ENCODE measurements around the gene CENPP. TPM values are rescaled to one million over a fixed set of nuclear protein-coding genes. Genes with fewer than 3 reads are reported as not detected.

CENPP gene
- total RNA-seq, 1 donor from 2014 or later, result 5.7 TPM

- Mint-ChIP-seq H3K27ac (ENCODE audit: unreplicated experiment) (no peak overlapping the region), H3K27me3 (ENCODE audit: unreplicated experiment) (peaks cover 2% of the 10 kb centered on the region), H3K4me3 (ENCODE audit: unreplicated experiment) (no peak overlapping the region), H3K36me3 (ENCODE audit: unreplicated experiment) (peaks cover 6% of the 10 kb centered on the region), H3K4me1 (ENCODE audit: low read depth, unreplicated experiment) (peaks cover 9% of the 10 kb centered on the region), H3K9me3 (ENCODE audit: unreplicated experiment) (peaks cover 2% of the 10 kb centered on the region)
- DNase-seq, result no peak
- no peak for TF ChIP-seq CTCF (IDR thresholded peaks at IDR 0.05; ENCODE audit: partially characterized antibody, unreplicated experiment)
These were observed 335.4 kb downstream of the CENPP start for GRCh38 chr9:92661127-92661526.

- peaks cover 9% of the 10 kb centered on the region for H3K4me1 Mint-ChIP-seq (ENCODE audit: low read depth, unreplicated experiment)
- peaks cover 2% of the 10 kb centered on the region for H3K9me3 Mint-ChIP-seq (ENCODE audit: unreplicated experiment)
- no peak for DNase-seq
- no peak for TF ChIP-seq CTCF (IDR thresholded peaks at IDR 0.05; ENCODE audit: partially characterized antibody, unreplicated experiment)
- H3K36me3 Mint-ChIP-seq (ENCODE audit: unreplicated experiment), result peaks cover 2% of the 10 kb centered on the region
- H3K4me3 Mint-ChIP-seq (ENCODE audit: unreplicated experiment), result no peak overlapping the region
- no peak overlapping the region for H3K27ac Mint-ChIP-seq (ENCODE audit: unreplicated experiment)
- H3K27me3 Mint-ChIP-seq (ENCODE audit: unreplicated experiment), result no peaks in the 10 kb centered on the region
These were observed 336.0 kb downstream of the CENPP start for GRCh38 chr9:92661743-92662142.

- no peak for DNase-seq
- H3K4me1 Mint-ChIP-seq (ENCODE audit: low read depth, unreplicated experiment), result peaks cover 9% of the 10 kb centered on the region
- peaks cover 2% of the 10 kb centered on the region for H3K9me3 Mint-ChIP-seq (ENCODE audit: unreplicated experiment)
- no peak overlapping the region for H3K27ac Mint-ChIP-seq (ENCODE audit: unreplicated experiment)
- TF ChIP-seq CTCF (IDR thresholded peaks at IDR 0.05; ENCODE audit: partially characterized antibody, unreplicated experiment), result no peak
- H3K27me3 Mint-ChIP-seq (ENCODE audit: unreplicated experiment), result no peaks in the 10 kb centered on the region
- no peak overlapping the region for H3K4me3 Mint-ChIP-seq (ENCODE audit: unreplicated experiment)
- H3K36me3 Mint-ChIP-seq (ENCODE audit: unreplicated experiment), result no peaks in the 10 kb centered on the region
These were observed 337.4 kb downstream of the CENPP start for GRCh38 chr9:92663126-92663525.

- no peak for TF ChIP-seq CTCF (IDR thresholded peaks at IDR 0.05; ENCODE audit: partially characterized antibody, unreplicated experiment)
- Mint-ChIP-seq H3K27me3 (ENCODE audit: unreplicated experiment) (no peaks in the 10 kb centered on the region), H3K9me3 (ENCODE audit: unreplicated experiment) (peaks cover 4% of the 10 kb centered on the region), H3K36me3 (ENCODE audit: unreplicated experiment) (no peaks in the 10 kb centered on the region), H3K27ac (ENCODE audit: unreplicated experiment) (no peak overlapping the region), H3K4me1 (ENCODE audit: low read depth, unreplicated experiment) (peaks cover 10% of the 10 kb centered on the region), H3K4me3 (ENCODE audit: unreplicated experiment) (no peak overlapping the region)
- no peak for DNase-seq
These were observed 338.2 kb downstream of the CENPP start for GRCh38 chr9:92663951-92664350.

GRCh38 chr9:92664394-92665152 is 338.8 kb downstream of the CENPP start:
- Mint-ChIP-seq H3K4me3 (ENCODE audit: unreplicated experiment) (no peak overlapping the region), H3K27ac (ENCODE audit: unreplicated experiment) (peak overlapping the region; percentile 40), H3K9me3 (ENCODE audit: unreplicated experiment) (peaks cover 5% of the 10 kb centered on the region), H3K36me3 (ENCODE audit: unreplicated experiment) (no peaks in the 10 kb centered on the region), H3K27me3 (ENCODE audit: unreplicated experiment) (no peaks in the 10 kb centered on the region), H3K4me1 (ENCODE audit: low read depth, unreplicated experiment) (peaks cover 10% of the 10 kb centered on the region)
- TF ChIP-seq CTCF (IDR thresholded peaks at IDR 0.05; ENCODE audit: partially characterized antibody, unreplicated experiment), result no peak
- DNase-seq, result no peak
